Stimulated activated CD8-positive, alpha-beta memory T cell treated with anti-CD3 and anti-CD28 coated beads, Interleukin-4, amount 100 ng/mL, for 4 hours (primary cell): Measurements from ENCODE around the gene NLGN2.

Experiments
- DNase-seq, 2 donors: peaks; one replicate each; pipeline ENCODE4 v3.0.0-alpha.2; 2020; ENCODE audit warnings: low read depth in 2 of 2, low spot score in 1 of 2

NLGN2 gene

GRCh38 chr17:7413346-7413985, 5.8 kb downstream of the NLGN2 start:
- DNase-seq, result no peak

- DNase-seq, result no peak
Measured at GRCh38 chr17:7414837-7415236, 7.2 kb downstream of the NLGN2 start.

GRCh38 chr17:7415784-7416183, 8.1 kb downstream of the NLGN2 start:
- DNase-seq, result no peak

- DNase-seq, result no peak
Measured at GRCh38 chr17:7416323-7416722, 8.7 kb downstream of the NLGN2 start.

- DNase-seq, result no peak
Measured at GRCh38 chr17:7417056-7417655, 9.5 kb downstream of the NLGN2 start.

GRCh38 chr17:7418472-7419152, 11.0 kb downstream of the NLGN2 start:
- DNase-seq, result no peak

GRCh38 chr17:7419819-7420610, 12.4 kb downstream of the NLGN2 start, which contains the start of gene SPEM1:
TSS of gene SPEM1 (plus strand) at chr17:7420324. CDS start at chr17:7420385, 61 bp downstream.
- no peak for DNase-seq

- no peak for DNase-seq
Measured at GRCh38 chr17:7421186-7421585, 13.5 kb downstream of the NLGN2 start.

- no peak for DNase-seq
Measured at GRCh38 chr17:7423679-7424078, 16.0 kb downstream of the NLGN2 start.

- DNase-seq, result no peak
Measured at GRCh38 chr17:7425316-7425715, 17.7 kb downstream of the NLGN2 start, which contains the start of gene SPEM2. TSS of gene SPEM2 (plus strand) at chr17:7425616. CDS start at chr17:7425689, 73 bp downstream.

GRCh38 chr17:7425756-7426155, 18.1 kb downstream of the NLGN2 start:
- DNase-seq, result no peak

GRCh38 chr17:7426203-7426863, 18.7 kb downstream of the NLGN2 start:
- DNase-seq, result no peak

GRCh38 chr17:7426896-7427489, 19.3 kb downstream of the NLGN2 start:
- DNase-seq, result no peak

- no peak for DNase-seq
Measured at GRCh38 chr17:7427549-7427948, 19.9 kb downstream of the NLGN2 start.

- DNase-seq, result no peak
Measured at GRCh38 chr17:7428557-7428956, 20.9 kb downstream of the NLGN2 start, which contains the start of gene SPEM3. TSS of gene SPEM3 (plus strand) at chr17:7428857. CDS start at chr17:7428903, 46 bp downstream.

GRCh38 chr17:7429722-7430121, 22.1 kb downstream of the NLGN2 start:
- no peak for DNase-seq

- no peak for DNase-seq
Measured at GRCh38 chr17:7431231-7431630, 23.6 kb downstream of the NLGN2 start.

- no peak for DNase-seq
Measured at GRCh38 chr17:7432296-7432695, 24.7 kb downstream of the NLGN2 start.

GRCh38 chr17:7435676-7436555, 28.3 kb downstream of the NLGN2 start:
- DNase-seq, result peak in 1 of 2 donors; percentile 29
